HS-27A (cell line): ENCODE measurements around the gene HMGCL.
"Not testable (repeated sequence)": the region's sequence is repeated elsewhere in the genome, so short reads cannot be mapped to it uniquely, and the experiment has no call there.

Source experiments
- DNase-seq: peaks from one replicate; pipeline ENCODE4 v3.0.0-alpha.2; 2012; ENCODE audit warnings: low read depth, missing footprints

The HMGCL gene

GRCh38 chr1:23825076-23825761, at the start of gene HMGCL:
Gene HMGCL (minus strand): TSS chr1:23825429. CDS start chr1:23825415, 14 bp downstream.
- peak; percentile 66 for DNase-seq

GRCh38 chr1:23872421-23872820, 47.2 kb upstream of the HMGCL start:
- DNase-seq: no peak

- DNase-seq: no peak
Observed at GRCh38 chr1:23869051-23869450, 43.8 kb upstream of the HMGCL start.

- DNase-seq: no peak
Observed at GRCh38 chr1:23868557-23869016, 43.4 kb upstream of the HMGCL start.

- DNase-seq: peak; percentile 50
Observed at GRCh38 chr1:23867895-23868556, 42.8 kb upstream of the HMGCL start, which contains the start of gene FUCA1. Gene FUCA1 (minus strand): TSS chr1:23868290. CDS start chr1:23868286, 4 bp downstream.

- DNase-seq: no peak
Observed at GRCh38 chr1:23867542-23867894, 42.3 kb upstream of the HMGCL start.

GRCh38 chr1:23865543-23865930, 40.3 kb upstream of the HMGCL start:
- DNase-seq: no peak

- no peak for DNase-seq
Observed at GRCh38 chr1:23864801-23865542, 39.7 kb upstream of the HMGCL start.

- DNase-seq: no peak
Observed at GRCh38 chr1:23862640-23863039, 37.4 kb upstream of the HMGCL start.

GRCh38 chr1:23854568-23854967, 29.3 kb upstream of the HMGCL start:
- no peak for DNase-seq

- not testable (repeated sequence) for DNase-seq
Observed at GRCh38 chr1:23853124-23853523, 27.9 kb upstream of the HMGCL start.

GRCh38 chr1:23851406-23851805, 26.2 kb upstream of the HMGCL start:
- DNase-seq: not testable (repeated sequence)

- DNase-seq: no peak
Observed at GRCh38 chr1:23848673-23849616, 23.7 kb upstream of the HMGCL start.

GRCh38 chr1:23847482-23848095, 22.4 kb upstream of the HMGCL start:
- not testable (repeated sequence) for DNase-seq

- no peak for DNase-seq
Observed at GRCh38 chr1:23845163-23845562, 19.9 kb upstream of the HMGCL start.

- no peak for DNase-seq
Observed at GRCh38 chr1:23843644-23844043, 18.4 kb upstream of the HMGCL start.

- DNase-seq: no peak
Observed at GRCh38 chr1:23838401-23838866, 13.2 kb upstream of the HMGCL start.

GRCh38 chr1:23837908-23838307, 12.7 kb upstream of the HMGCL start:
- no peak for DNase-seq

GRCh38 chr1:23836037-23836436, 10.8 kb upstream of the HMGCL start:
- no peak for DNase-seq

- not testable (repeated sequence) for DNase-seq
Observed at GRCh38 chr1:23834156-23834555, 8.9 kb upstream of the HMGCL start.

- DNase-seq: no peak
Observed at GRCh38 chr1:23827717-23828116, 2.5 kb upstream of the HMGCL start.
